ENCODE measurements around the gene ZFP91. TPM values are rescaled to one million over a fixed set of nuclear protein-coding genes. Genes with fewer than 3 reads are reported as not detected.

Gene ZFP91
- total and polyA plus RNA-seq, 2 of the 13 experiments (the other 11 are each of a cell fraction or from before 2014, with no cell fraction given) = 13.5 to 38.6 TPM

DNA sequence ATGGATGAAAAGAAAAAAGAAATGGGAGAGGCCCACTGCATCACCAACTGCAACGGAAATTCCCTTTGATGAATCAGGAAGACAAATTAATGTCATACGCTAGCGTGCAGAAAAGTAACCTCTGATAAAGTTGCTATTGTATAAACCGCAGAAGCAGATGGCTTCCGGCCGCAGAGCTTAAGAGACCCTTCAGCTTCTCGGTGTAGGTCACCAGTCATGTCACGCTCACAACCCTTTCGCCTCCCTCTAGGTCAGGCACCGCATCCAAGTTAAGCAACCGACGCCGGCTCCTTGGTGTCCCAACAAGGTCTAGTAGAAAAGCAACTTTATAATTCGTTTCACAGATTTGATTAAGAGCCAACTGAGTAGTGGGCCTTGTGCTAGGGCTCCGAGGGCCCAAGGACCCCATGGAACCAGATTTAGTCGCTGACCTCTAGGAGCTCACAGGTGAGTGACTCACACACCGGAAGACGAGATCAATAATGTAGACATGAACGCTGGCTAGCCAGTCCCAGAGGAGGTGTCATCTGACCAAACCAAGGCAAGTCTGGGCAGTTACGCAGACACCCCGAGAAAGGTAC, 1.2 kb upstream of the ZFP91 start (continued):
- TF ChIP-seq, protein P1, sequence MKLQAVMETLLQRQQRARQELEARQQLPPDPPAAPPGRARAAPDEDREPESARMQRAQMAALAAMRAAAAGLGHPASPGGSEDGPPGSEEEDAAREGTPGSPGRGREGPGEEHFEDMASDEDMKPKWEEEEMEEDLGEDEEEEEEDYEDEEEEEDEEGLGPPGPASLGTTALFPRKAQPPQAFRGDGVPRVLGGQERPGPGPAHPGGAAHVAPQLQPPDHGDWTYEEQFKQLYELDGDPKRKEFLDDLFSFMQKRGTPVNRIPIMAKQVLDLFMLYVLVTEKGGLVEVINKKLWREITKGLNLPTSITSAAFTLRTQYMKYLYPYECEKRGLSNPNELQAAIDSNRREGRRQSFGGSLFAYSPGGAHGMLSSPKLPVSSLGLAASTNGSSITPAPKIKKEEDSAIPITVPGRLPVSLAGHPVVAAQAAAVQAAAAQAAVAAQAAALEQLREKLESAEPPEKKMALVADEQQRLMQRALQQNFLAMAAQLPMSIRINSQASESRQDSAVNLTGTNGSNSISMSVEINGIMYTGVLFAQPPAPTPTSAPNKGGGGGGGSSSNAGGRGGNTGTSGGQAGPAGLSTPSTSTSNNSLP (IDR thresholded peaks at IDR 0.05; ENCODE audit: low read depth, low read length) = peak; percentile 22; the same call in 1 of the 2 replicates
- TF ChIP-seq, protein P2, sequence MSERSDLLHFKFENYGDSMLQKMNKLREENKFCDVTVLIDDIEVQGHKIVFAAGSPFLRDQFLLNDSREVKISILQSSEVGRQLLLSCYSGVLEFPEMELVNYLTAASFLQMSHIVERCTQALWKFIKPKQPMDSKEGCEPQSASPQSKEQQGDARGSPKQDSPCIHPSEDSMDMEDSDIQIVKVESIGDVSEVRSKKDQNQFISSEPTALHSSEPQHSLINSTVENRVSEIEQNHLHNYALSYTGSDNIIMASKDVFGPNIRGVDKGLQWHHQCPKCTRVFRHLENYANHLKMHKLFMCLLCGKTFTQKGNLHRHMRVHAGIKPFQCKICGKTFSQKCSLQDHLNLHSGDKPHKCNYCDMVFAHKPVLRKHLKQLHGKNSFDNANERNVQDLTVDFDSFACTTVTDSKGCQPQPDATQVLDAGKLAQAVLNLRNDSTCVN (CRISPR knock-in tag; IDR thresholded peaks at IDR 0.05; ENCODE audit: borderline replicate concordance) = 0 out of 2 replicates have a peak, but pooled peaks have one; percentile 12
- TF ChIP-seq, protein P3, sequence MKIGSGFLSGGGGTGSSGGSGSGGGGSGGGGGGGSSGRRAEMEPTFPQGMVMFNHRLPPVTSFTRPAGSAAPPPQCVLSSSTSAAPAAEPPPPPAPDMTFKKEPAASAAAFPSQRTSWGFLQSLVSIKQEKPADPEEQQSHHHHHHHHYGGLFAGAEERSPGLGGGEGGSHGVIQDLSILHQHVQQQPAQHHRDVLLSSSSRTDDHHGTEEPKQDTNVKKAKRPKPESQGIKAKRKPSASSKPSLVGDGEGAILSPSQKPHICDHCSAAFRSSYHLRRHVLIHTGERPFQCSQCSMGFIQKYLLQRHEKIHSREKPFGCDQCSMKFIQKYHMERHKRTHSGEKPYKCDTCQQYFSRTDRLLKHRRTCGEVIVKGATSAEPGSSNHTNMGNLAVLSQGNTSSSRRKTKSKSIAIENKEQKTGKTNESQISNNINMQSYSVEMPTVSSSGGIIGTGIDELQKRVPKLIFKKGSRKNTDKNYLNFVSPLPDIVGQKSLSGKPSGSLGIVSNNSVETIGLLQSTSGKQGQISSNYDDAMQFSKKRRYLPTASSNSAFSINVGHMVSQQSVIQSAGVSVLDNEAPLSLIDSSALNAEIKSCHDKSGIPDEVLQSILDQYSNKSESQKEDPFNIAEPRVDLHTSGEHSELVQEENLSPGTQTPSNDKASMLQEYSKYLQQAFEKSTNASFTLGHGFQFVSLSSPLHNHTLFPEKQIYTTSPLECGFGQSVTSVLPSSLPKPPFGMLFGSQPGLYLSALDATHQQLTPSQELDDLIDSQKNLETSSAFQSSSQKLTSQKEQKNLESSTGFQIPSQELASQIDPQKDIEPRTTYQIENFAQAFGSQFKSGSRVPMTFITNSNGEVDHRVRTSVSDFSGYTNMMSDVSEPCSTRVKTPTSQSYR (CRISPR knock-in tag; IDR thresholded peaks at IDR 0.05; ENCODE audit: borderline replicate concordance) = no peak
- TF ChIP-seq RARA (CRISPR knock-in tag; IDR thresholded peaks at IDR 0.05) (0 out of 2 replicates have a peak, but pooled peaks have one; percentile 13), NFKBIZ (CRISPR knock-in tag; IDR thresholded peaks at IDR 0.05) (peak; percentile 43; the same call in 1 of the 2 replicates), ZNF629 (CRISPR knock-in tag; conservative IDR thresholded peaks at IDR 0.05) (no peak), ZNF432 (CRISPR knock-in tag; IDR thresholded peaks at IDR 0.05; ENCODE audit: borderline replicate concordance) (no peak), SMAD9 (CRISPR knock-in tag; IDR thresholded peaks at IDR 0.05) (no peak), ZZZ3 (CRISPR knock-in tag; IDR thresholded peaks at IDR 0.05; ENCODE audit: borderline replicate concordance) (peak; percentile 59; the same call in 1 of the 2 replicates), PHF8 (CRISPR knock-in tag; IDR thresholded peaks at IDR 0.05) (peak; percentile 56), SP2 (CRISPR knock-in tag; IDR thresholded peaks at IDR 0.05) (no peak), KLF9 (CRISPR knock-in tag; IDR thresholded peaks at IDR 0.05; ENCODE audit: low read depth) (no peak), POLR2AphosphoS5 (IDR thresholded peaks at IDR 0.05; ENCODE audit: low read depth, low read length) (peak; percentile 76), TRIM24 (CRISPR knock-in tag; IDR thresholded peaks at IDR 0.05) (no peak), KLF16 (CRISPR knock-in tag; IDR thresholded peaks at IDR 0.05) (0 out of 4 replicates have a peak, but pooled peaks of 1 of the 2 experiments have one; percentile 15), ADNP (CRISPR knock-in tag; IDR thresholded peaks at IDR 0.05) (no peak), ZNF850 (CRISPR knock-in tag; conservative IDR thresholded peaks at IDR 0.05) (no peak)
- TF ChIP-seq, protein P4, sequence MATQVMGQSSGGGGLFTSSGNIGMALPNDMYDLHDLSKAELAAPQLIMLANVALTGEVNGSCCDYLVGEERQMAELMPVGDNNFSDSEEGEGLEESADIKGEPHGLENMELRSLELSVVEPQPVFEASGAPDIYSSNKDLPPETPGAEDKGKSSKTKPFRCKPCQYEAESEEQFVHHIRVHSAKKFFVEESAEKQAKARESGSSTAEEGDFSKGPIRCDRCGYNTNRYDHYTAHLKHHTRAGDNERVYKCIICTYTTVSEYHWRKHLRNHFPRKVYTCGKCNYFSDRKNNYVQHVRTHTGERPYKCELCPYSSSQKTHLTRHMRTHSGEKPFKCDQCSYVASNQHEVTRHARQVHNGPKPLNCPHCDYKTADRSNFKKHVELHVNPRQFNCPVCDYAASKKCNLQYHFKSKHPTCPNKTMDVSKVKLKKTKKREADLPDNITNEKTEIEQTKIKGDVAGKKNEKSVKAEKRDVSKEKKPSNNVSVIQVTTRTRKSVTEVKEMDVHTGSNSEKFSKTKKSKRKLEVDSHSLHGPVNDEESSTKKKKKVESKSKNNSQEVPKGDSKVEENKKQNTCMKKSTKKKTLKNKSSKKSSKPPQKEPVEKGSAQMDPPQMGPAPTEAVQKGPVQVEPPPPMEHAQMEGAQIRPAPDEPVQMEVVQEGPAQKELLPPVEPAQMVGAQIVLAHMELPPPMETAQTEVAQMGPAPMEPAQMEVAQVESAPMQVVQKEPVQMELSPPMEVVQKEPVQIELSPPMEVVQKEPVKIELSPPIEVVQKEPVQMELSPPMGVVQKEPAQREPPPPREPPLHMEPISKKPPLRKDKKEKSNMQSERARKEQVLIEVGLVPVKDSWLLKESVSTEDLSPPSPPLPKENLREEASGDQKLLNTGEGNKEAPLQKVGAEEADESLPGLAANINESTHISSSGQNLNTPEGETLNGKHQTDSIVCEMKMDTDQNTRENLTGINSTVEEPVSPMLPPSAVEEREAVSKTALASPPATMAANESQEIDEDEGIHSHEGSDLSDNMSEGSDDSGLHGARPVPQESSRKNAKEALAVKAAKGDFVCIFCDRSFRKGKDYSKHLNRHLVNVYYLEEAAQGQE (IDR thresholded peaks at IDR 0.05; ENCODE audit: borderline replicate concordance in 1 of 2, low read depth in 1 of 2, low read length in 2 of 2) = peak in 1 of 2 experiments; percentile 67; a peak in 1 of 4 replicates
- TF ChIP-seq, protein P5, sequence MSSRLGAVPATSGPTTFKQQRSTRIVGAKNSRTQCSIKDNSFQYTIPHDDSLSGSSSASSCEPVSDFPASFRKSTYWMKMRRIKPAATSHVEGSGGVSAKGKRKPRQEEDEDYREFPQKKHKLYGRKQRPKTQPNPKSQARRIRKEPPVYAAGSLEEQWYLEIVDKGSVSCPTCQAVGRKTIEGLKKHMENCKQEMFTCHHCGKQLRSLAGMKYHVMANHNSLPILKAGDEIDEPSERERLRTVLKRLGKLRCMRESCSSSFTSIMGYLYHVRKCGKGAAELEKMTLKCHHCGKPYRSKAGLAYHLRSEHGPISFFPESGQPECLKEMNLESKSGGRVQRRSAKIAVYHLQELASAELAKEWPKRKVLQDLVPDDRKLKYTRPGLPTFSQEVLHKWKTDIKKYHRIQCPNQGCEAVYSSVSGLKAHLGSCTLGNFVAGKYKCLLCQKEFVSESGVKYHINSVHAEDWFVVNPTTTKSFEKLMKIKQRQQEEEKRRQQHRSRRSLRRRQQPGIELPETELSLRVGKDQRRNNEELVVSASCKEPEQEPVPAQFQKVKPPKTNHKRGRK (CRISPR knock-in tag; IDR thresholded peaks at IDR 0.05) = no peak
